GM18526 (cell line): ENCODE measurements around the gene NLGN1.

ENCODE experiments used
- POLR2A ChIP-seq: IDR thresholded peaks from 3 replicates; pipeline ENCODE4 v1.6.1; 2011; ENCODE audit not compliant: insufficient read length; ENCODE audit errors: extremely low read depth

The NLGN1 gene

DNA sequence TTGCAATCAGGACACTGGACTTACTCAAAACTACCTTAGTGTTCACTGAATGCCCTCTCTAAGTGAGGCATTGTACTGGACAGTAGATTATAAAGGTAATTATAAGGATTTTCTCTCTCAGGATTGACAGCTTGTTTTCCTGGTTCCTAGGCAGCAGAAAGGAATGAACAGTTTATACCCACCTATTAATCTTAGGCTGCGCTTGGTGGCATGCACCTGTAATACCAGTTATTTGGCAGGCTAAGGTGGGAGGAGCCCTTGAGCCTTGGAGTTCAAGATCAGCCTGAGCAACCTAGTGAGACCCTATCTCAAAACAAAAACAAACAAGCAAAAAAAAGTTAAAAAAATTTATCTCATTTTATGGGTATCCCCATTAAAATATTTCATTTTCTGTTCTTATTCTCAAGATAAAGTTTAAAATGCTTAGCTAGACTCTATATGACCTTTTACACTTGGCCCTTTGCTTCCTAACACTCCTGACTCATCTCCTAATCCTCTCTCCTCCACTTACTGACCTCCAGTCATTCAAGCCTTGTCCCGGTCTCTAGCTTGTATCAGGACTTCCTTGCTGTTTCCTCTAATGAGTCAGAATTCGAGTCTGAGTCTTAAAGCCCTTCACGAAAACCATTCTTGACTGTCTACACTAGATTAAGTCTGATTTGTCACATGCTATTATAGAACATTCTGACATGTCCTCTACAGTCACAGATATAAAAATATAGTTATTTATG lies 348.6 kb downstream of the NLGN1 start:
- TF ChIP-seq POLR2A = no peak

- no peak for TF ChIP-seq POLR2A
These were observed 349.9 kb downstream of the NLGN1 start for GRCh38 chr3:173747427-173747826.

DNA sequence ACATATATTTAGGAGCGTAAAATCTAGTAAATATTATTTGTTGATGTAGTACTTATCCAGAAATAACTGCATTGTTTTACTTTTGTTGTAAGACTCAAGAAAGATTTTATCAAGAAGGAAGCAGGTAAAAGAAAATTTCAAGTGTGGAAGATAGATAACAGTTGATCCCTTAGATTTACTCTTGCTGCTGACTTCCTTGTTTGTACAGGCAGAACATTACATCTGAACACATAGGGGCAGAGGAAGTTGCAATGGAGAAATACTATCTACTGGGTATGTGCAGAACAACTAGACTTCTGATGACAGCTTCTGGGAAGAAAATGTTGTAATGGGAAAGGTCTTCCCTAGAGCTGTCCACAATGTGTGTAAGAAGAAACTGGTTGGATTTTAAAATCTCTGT lies 350.6 kb downstream of the NLGN1 start:
- TF ChIP-seq POLR2A = no peak

DNA sequence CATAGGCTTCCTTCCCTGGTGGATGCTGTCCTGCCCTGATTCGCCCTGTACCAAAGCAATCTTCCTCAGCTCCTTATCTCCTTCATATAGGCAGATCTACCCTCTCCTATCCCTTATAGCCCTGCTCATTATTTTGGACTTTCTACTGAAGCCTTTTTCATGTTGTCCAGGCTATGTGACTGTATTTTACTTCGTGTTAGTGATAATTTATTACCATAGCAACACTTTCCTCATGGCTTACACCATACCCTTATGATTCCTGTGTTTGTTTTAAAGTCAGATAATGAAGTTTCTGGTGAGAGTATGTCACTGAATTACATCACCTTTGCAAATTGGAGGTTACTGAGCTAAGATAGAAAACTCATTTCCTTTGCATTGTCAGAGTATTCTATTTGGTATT lies 352.6 kb downstream of the NLGN1 start:
- TF ChIP-seq POLR2A = no peak

- TF ChIP-seq POLR2A = no peak
These were observed 353.0 kb downstream of the NLGN1 start for GRCh38 chr3:173750591-173750990.

DNA sequence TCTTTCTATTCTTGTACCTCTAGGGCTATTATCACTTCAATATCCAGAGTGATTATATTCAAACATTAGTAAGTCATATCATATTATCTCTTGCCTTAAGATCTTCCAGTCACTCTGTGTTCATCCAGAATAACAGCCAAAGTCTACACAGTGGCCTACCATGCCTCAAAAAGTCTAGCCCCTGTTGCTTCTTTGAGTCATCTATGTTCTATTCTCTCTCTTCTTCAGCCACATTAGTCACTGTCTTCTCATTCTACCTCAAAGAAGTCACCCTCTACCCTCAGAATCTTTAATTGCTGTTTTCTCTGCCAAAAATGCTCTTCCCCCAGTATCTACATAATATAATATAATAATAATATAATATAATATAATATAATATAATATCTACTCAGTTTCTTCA lies 356.0 kb downstream of the NLGN1 start:
- TF ChIP-seq POLR2A = no peak

GRCh38 chr3:173755161-173755560 lies 357.6 kb downstream of the NLGN1 start:
- TF ChIP-seq POLR2A = no peak

GRCh38 chr3:173761161-173761560 lies 363.6 kb downstream of the NLGN1 start:
- TF ChIP-seq POLR2A = no peak

GRCh38 chr3:173762501-173762900 lies 365.0 kb downstream of the NLGN1 start:
- no peak for TF ChIP-seq POLR2A

GRCh38 chr3:173770011-173770410 lies 372.5 kb downstream of the NLGN1 start:
- no peak for TF ChIP-seq POLR2A

DNA sequence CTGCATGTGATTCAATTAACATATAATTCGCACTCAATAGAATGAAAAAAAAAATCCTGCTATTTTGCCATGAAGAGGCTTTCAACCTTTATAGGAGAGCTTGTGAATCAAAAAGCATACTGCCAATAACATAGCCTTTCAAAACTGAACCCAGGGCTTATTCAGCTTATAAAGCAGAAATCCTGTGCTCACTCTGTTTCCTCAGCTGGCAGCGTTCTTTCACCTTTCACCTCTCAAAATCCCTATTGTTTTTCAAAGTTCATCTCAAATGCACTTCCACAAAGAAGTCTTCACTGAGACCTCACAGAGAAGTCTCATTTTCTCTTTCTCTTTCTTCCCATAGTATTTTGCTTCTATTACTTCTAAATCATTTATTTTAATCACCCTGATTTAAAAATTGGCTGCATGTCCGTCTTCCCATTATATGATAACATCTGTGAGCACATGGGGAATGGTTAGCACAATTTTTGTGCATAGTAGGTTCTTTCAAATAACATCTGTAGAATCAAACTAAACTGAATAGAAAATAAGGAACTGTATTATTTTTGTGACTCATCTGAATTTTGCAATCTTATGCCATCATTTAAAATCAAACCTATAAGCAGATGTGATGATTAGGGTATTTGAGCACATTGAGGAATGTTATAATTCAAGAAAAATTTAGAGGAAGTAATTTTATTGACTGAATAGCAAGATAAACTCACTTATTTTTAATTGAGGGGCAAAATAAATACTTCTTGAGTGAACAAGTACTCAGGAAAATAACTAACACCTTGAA lies 373.4 kb downstream of the NLGN1 start:
- TF ChIP-seq POLR2A = no peak

DNA sequence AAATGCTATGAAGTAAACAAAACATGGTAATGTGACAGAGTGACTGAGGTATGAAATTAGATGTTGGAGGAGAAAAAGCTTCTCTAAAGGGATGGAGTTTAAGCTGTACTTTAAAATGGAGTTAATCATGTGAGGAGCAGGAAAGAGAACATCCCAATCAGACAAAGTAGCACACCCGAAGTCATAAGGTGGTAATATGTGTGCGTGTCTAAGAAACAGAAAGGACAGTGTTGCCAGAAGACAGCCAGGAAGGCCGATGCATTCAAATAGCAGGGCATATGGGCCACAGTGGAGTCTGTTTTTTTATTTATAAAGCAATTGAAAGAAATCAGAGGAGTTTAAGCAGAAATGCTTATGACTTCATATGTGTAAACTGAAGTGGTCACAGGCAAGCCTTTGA lies 376.3 kb downstream of the NLGN1 start:
- no peak for TF ChIP-seq POLR2A

DNA sequence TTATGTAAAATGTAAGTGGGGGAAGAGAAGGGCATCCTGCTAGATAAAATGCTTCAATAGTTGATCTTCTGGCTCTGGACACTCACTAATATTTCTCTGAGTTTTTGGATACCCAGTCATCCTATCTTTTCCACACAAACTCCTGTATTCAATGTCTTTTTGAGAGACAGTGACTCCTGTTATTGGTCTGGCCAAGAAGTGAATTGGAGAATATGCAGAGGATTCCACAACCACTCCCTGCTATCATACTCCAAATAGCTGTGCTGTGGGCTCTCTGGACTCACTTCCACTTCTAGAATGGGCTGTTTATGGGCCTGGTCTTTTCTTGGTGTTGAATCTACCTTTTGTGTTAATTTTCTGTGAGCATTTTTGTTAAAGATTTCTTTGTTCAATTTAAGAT lies 376.8 kb downstream of the NLGN1 start:
- TF ChIP-seq POLR2A = no peak

DNA sequence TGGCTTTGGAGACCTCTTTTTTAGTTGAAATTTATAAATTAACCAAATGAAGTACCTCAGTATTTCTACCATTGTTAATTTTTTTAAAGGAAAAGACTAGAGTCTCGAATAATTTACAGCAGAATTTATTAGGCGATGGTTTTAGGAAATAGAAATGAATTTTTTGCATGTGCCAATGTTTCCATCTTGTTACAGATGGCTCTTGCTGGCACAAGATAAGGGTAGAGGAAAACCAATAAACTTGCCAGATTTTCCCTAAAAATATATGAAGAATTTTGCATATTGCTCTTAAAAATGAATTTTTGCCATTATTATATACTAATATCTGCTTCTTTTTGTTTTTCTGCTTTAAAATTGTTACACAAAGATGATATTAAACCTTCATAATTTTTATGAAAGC lies 380.7 kb downstream of the NLGN1 start:
- TF ChIP-seq POLR2A = no peak

DNA sequence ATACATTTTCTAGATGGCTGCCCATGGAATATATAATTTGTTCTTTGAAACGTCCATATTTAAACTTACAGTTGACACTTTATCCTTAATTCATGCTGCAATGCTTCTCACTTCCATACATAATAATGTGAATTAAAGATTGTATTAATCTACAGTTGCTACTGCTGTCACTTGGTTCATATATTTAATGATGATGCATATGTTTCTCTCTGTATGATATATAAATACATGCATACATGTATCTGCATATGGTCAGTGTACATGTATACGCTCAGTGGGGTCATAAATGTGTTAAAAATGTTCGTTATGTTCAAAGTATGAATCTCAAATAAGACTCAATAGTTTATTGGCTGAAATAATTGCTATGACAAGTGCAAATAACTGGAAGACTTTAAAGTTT lies 382.5 kb downstream of the NLGN1 start:
- no peak for TF ChIP-seq POLR2A

DNA sequence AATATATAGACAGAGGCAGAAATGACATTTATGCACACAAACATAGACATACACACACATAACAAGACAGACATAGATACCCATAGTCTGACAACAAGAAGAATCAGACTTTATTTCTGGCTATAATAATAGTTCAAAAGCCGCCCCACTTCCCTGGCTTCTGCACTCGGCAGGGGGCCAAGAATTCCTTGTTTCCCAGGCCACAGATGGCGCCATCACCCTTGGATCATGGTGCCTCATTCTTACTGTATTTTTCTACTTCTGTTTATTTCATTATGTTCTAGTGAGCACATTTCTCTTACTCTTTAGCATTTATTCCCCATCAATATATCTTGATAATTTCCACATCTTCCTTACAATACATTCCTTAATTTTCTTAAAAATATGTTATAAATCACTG lies 387.5 kb downstream of the NLGN1 start:
- TF ChIP-seq POLR2A = no peak
